Pons (tissue), 1 donor: ENCODE results near the gene DEPDC1B.
"Not testable (repeated sequence)": the region's sequence is repeated elsewhere in the genome, so short reads cannot be mapped to it uniquely, and the experiment has no call there.

ENCODE experiments used
- DNase-seq: peaks from one replicate; pipeline ENCODE4 v3.0.0-alpha.2; 2016; ENCODE audit warnings: low spot score

The DEPDC1B gene

GRCh38 chr5:60699609-60700415, at the start of gene DEPDC1B:
TSS of gene DEPDC1B (minus strand) at chr5:60700166. CDS start at chr5:60700093, 73 bp downstream.
- DNase-seq, result peak; percentile 83

- no peak for DNase-seq
These were observed 44.7 kb upstream of the DEPDC1B start for GRCh38 chr5:60744682-60745081.

GRCh38 chr5:60743511-60744314, 43.7 kb upstream of the DEPDC1B start:
- no peak for DNase-seq

GRCh38 chr5:60740322-60740721, 40.4 kb upstream of the DEPDC1B start:
- no peak for DNase-seq

- no peak for DNase-seq
These were observed 39.0 kb upstream of the DEPDC1B start for GRCh38 chr5:60738933-60739332.

GRCh38 chr5:60738461-60738860, 38.5 kb upstream of the DEPDC1B start:
- DNase-seq, result no peak

GRCh38 chr5:60730858-60731257, 30.9 kb upstream of the DEPDC1B start:
- not testable (repeated sequence) for DNase-seq

- DNase-seq, result no peak
These were observed 27.2 kb upstream of the DEPDC1B start for GRCh38 chr5:60727033-60727679.

- DNase-seq, result no peak
These were observed 24.2 kb upstream of the DEPDC1B start for GRCh38 chr5:60724126-60724525.

- DNase-seq, result no peak
These were observed 22.4 kb upstream of the DEPDC1B start for GRCh38 chr5:60722416-60722815.

GRCh38 chr5:60719329-60719728, 19.4 kb upstream of the DEPDC1B start:
- no peak for DNase-seq

- no peak for DNase-seq
These were observed 18.4 kb upstream of the DEPDC1B start for GRCh38 chr5:60718166-60718892.

- DNase-seq, result not testable (repeated sequence)
These were observed 15.4 kb upstream of the DEPDC1B start for GRCh38 chr5:60715201-60715928.

GRCh38 chr5:60712950-60713349, 13.0 kb upstream of the DEPDC1B start:
- DNase-seq, result no peak

GRCh38 chr5:60711892-60712291, 11.9 kb upstream of the DEPDC1B start:
- DNase-seq, result not testable (repeated sequence)

- DNase-seq, result no peak
These were observed 10.4 kb upstream of the DEPDC1B start for GRCh38 chr5:60710362-60710761.

- DNase-seq, result no peak
These were observed 5.2 kb upstream of the DEPDC1B start for GRCh38 chr5:60705144-60705543.

GRCh38 chr5:60703944-60704343, 4.0 kb upstream of the DEPDC1B start:
- DNase-seq, result no peak

- DNase-seq, result no peak
These were observed 1.5 kb upstream of the DEPDC1B start for GRCh38 chr5:60701321-60701968.

- peak; percentile 35 for DNase-seq
These were observed 421 bp upstream of the DEPDC1B start for GRCh38 chr5:60700416-60700757.

GRCh38 chr5:60699288-60699608, 718 bp downstream of the DEPDC1B start:
- DNase-seq, result no peak
